HAP-1 (cell line): ENCODE data around the gene RAET1L.
"Not testable (repeated sequence)": the region's sequence is repeated elsewhere in the genome, so short reads cannot be mapped to it uniquely, and the experiment has no call there.

Experiments used
- DNase-seq, 2 experiments: peaks; one replicate each; pipeline ENCODE4 v3.0.0-alpha.2; 2016 to 2020; ENCODE audit warnings: low spot score in 2 of 2
- H3K27me3 ChIP-seq: fragments of 250-450 bp; sonication (Bioruptor Pico); 2 replicates; pipeline ENCODE4 v1.5.1; 2020; ENCODE audit warnings: low read depth, mild to moderate bottlenecking, moderate library complexity
- H3K36me3 ChIP-seq: fragments of 250-450 bp; sonication (Bioruptor Pico); replicated peaks from 2 replicates; pipeline ENCODE4 v1.5.1; 2020; ENCODE audit warnings: mild to moderate bottlenecking
- H3K4me1 ChIP-seq: fragments of 250-450 bp; sonication (Bioruptor Pico); 2 replicates; pipeline ENCODE4 v1.5.1; 2020; ENCODE audit warnings: mild to moderate bottlenecking
- H3K4me3 ChIP-seq: fragments of 250-450 bp; sonication (Bioruptor Pico); 2 replicates; pipeline ENCODE4 v1.5.1; 2020; ENCODE audit warnings: mild to moderate bottlenecking, moderate library complexity
- H3K9me3 ChIP-seq: fragments of 250-450 bp; sonication (Bioruptor Pico); 2 replicates; pipeline ENCODE4 v1.5.1; 2020; ENCODE audit warnings: mild to moderate bottlenecking, moderate library complexity
- in situ Hi-C: fragments of 300-500 bp; cut with MboI; formaldehyde crosslinking; loops from 3 replicates; pipeline ENCODE4 v1.14.3; 2020; ENCODE audit warnings: low sequenced_read_pairs, inconsistent platforms, mixed read lengths

Gene RAET1L

DNA sequence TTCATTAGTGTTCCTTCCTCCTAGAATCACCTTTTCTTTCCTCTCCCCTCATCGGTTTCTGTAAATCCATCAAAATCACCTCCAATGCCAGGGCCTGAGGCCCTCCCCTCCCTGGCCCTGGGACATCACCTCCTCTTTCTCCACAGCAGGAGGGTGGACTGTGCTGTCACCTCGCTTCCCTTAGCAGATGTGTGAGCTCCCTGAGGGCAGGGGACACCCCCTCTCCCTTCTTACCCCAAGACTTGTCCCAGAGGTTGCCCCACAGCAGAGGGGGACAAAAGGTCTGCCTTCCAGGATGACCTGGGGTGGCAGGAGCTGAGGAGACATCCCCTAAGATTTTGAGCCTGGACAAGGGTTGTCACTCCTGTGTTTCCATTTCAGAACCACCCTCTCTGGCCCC is 55.7 kb downstream of the RAET1L start:
- Histone ChIP-seq H3K4me3 (no peak overlapping the region), H3K9me3 (no peaks in the 10 kb centered on the region), H3K27me3 (no peaks in the 10 kb centered on the region), H3K36me3 (peaks cover 50% of the 10 kb centered on the region), H3K4me1 (peaks cover 4% of the 10 kb centered on the region; the same call in 1 of the 2 replicates)
- in situ Hi-C loops: no loop called here
- no peak for DNase-seq

DNA sequence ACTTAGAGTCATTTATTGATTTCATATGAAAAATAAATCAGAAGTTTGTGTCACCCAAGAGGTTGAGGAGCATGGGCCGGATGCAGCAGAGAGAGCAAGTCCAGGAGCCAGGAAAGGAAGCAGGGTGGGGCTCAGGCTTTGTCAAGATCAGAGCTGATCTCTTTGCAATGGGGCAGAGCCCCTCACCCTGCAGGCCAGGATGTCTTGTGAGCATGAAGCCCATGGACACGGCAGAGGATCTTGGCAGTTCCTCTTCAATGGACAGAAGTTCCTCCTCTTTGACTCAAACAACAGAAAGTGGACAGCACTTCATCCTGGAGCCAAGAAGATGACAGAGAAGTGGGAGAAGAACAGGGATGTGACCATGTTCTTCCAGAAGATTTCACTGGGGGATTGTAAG is 56.4 kb downstream of the RAET1L start:
- H3K4me1 ChIP-seq, H3K9me3 ChIP-seq, in situ Hi-C loops, H3K27me3 ChIP-seq, H3K4me3 ChIP-seq, DNase-seq: not testable (repeated sequence)
- H3K36me3 ChIP-seq: peaks cover 50% of the 10 kb centered on the region
